Measurements from ENCODE around the gene MS4A4A. TPM values are rescaled to one million over a fixed set of nuclear protein-coding genes. Genes with fewer than 3 reads are reported as not detected.

MS4A4A gene
- total RNA-seq, 1 donor from 2014 or later: not detected

DNA sequence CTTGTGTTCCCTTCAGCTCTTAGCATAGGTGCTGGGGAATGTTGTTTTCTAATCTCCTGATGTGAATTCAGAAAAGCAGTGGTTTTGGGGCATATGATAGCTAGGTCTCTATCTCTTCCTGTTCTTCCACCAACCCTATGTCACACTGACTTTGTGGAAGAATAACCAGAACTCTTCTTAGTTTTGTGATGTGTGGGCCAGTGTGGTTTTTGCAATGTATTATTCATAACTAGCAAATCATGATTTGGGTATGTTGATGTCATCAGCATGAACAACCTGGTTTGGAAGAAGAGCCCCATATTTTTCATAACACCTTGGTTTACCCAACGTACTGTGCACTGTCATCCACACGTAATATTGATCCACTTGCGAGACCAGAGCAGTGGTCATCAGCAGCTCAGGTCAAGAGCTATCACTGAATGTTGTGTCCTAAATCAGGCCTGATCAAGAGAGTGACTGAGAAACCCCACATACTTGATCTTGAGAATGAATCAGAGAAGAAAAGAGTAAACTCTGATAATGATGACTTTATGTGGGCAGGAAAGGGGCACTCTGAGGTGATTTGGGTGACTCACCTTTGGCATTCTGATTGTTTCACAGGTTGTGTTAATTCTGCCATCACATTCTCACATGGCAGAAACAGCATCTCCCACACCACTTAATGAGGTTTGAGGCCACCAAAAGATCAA lies 27.2 kb downstream of the MS4A4A start:
- no peaks in the 10 kb centered on the region for H3K36me3 Mint-ChIP-seq
- H3K27me3 Mint-ChIP-seq (ENCODE audit: low read depth): no peaks in the 10 kb centered on the region
- DNase-seq (ENCODE audit: low spot score in 2 of 2, unreplicated experiment in 2 of 2): no peak
- no peak overlapping the region for H3K27ac Mint-ChIP-seq
- H3K4me3 Mint-ChIP-seq: no peak overlapping the region
- TF ChIP-seq, protein P1, sequence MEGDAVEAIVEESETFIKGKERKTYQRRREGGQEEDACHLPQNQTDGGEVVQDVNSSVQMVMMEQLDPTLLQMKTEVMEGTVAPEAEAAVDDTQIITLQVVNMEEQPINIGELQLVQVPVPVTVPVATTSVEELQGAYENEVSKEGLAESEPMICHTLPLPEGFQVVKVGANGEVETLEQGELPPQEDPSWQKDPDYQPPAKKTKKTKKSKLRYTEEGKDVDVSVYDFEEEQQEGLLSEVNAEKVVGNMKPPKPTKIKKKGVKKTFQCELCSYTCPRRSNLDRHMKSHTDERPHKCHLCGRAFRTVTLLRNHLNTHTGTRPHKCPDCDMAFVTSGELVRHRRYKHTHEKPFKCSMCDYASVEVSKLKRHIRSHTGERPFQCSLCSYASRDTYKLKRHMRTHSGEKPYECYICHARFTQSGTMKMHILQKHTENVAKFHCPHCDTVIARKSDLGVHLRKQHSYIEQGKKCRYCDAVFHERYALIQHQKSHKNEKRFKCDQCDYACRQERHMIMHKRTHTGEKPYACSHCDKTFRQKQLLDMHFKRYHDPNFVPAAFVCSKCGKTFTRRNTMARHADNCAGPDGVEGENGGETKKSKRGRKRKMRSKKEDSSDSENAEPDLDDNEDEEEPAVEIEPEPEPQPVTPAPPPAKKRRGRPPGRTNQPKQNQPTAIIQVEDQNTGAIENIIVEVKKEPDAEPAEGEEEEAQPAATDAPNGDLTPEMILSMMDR (IDR thresholded peaks at IDR 0.05; ENCODE audit: unreplicated experiment): no peak
- no peaks in the 10 kb centered on the region for H3K9me3 Mint-ChIP-seq
- no peaks in the 10 kb centered on the region for H3K4me1 Mint-ChIP-seq

DNA sequence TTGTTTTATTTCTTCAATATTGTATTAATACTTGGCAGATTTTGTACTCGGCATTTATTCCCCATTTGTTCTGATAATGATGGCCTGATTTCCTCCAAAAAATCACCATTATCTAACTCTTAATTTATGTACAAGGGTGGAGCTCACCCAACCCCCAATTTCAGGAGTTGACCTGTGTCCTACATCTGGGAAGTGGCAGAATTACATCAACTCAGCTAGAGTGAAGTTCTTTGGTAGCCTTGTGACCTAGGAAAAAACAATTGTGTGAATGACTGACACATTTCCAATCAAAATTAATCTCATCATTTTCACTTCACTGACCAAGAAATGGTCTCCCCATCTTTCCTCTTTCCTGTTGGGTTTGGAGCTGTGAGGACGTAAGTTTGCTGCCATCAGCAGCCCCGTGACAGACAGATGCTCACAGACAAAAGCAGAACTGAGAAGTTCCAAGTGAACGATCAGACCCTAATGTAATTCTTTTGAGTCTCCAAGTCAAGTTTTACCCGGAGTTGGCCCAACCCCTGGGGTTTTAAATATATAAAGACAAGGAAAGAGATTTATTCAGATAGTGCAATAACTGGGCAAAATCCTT lies 30.0 kb downstream of the MS4A4A start:
- TF ChIP-seq, protein P1 (IDR thresholded peaks at IDR 0.05; ENCODE audit: unreplicated experiment): no peak
- H3K27me3 Mint-ChIP-seq (ENCODE audit: low read depth): no peaks in the 10 kb centered on the region
- no peak overlapping the region for H3K4me3 Mint-ChIP-seq
- H3K9me3 Mint-ChIP-seq: no peaks in the 10 kb centered on the region
- H3K4me1 Mint-ChIP-seq: no peaks in the 10 kb centered on the region
- H3K36me3 Mint-ChIP-seq: no peaks in the 10 kb centered on the region
- DNase-seq (ENCODE audit: low spot score in 2 of 2, unreplicated experiment in 2 of 2): no peak
- no peak overlapping the region for H3K27ac Mint-ChIP-seq

DNA sequence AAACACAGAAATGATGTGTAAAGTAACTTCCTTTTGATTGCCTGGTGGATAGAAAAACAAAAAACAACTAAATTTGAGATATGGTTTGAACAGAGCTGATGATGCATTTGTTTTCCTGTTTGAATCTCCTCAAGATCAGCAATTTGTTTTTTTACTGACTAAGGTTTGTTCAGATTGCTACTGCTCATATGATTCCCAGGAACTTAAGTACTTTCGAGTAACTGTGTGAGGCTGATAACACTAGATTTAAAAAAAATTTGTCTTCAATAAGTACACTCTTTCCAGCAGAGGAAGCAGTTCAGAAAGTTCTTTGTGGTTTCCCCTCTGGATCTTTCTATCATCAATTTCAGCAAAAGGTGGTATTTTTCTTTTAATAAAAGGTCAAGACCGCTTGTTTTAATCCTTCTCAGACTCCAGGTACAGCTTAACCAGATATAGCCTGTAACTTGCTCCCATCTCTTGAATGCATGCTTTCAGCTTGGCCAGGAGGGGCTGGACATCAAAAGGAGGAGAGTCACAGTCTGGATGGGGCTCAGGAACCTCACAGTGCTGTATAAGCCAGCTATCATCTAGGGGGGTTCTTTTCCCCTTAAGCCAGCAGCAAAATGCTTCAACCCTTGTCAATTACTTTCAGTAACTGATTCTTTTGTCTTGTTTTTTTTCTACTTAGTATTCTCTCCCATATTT lies 34.3 kb downstream of the MS4A4A start:
- DNase-seq (ENCODE audit: low spot score in 2 of 2, unreplicated experiment in 2 of 2): no peak
- peaks cover 2% of the 10 kb centered on the region for H3K9me3 Mint-ChIP-seq
- no peak overlapping the region for H3K4me3 Mint-ChIP-seq
- no peaks in the 10 kb centered on the region for H3K27me3 Mint-ChIP-seq (ENCODE audit: low read depth)
- H3K27ac Mint-ChIP-seq: no peak overlapping the region
- H3K36me3 Mint-ChIP-seq: no peaks in the 10 kb centered on the region
- no peaks in the 10 kb centered on the region for H3K4me1 Mint-ChIP-seq
- TF ChIP-seq, protein P1 (IDR thresholded peaks at IDR 0.05; ENCODE audit: unreplicated experiment): no peak

DNA sequence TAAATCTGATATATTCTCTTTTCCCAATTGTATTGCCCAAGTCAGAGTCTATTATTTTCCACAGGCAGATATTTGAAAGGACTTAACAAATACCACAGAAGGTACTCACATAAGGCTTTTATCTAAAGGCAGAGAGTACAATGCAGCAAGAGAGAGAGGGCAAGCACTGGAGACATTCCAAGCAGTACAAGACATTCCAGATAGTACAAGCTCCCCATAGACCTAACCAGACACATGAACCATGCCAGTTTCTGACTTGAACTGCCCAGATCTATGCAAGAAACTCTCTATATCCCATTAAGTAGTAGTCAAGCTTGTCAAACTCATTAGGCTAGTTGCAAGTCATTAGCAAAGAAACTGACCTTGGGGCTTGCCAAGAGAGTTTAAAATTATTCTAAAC lies 35.4 kb downstream of the MS4A4A start:
- Mint-ChIP-seq H3K27me3 (ENCODE audit: low read depth) (no peaks in the 10 kb centered on the region), H3K36me3 (no peaks in the 10 kb centered on the region), H3K4me3 (no peak overlapping the region), H3K27ac (no peak overlapping the region), H3K9me3 (peaks cover 9% of the 10 kb centered on the region), H3K4me1 (no peaks in the 10 kb centered on the region)
- TF ChIP-seq, protein P1 (IDR thresholded peaks at IDR 0.05; ENCODE audit: unreplicated experiment): no peak
- no peak for DNase-seq (ENCODE audit: low spot score in 2 of 2, unreplicated experiment in 2 of 2)

DNA sequence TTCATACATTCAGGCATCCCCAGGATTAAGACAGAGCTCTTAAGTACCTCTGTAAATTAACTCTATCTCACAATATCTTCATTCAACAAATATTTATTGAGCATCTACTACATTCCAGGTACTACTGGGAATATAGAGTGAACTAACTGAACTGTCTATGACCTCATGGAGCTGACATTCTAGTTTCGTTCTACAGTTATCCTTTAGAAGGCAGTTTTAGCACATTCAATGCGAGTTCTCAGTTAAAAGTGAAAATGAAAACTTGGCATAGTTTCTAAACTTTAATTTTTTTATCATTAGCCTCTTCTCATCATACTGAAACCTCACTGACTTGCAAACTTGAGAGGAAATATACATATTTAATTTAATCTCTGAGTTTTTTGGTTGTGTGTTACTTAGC lies 35.9 kb downstream of the MS4A4A start:
- Mint-ChIP-seq H3K9me3 (peaks cover 9% of the 10 kb centered on the region), H3K36me3 (no peaks in the 10 kb centered on the region), H3K4me3 (no peak overlapping the region), H3K27me3 (ENCODE audit: low read depth) (no peaks in the 10 kb centered on the region), H3K4me1 (no peaks in the 10 kb centered on the region), H3K27ac (no peak overlapping the region)
- TF ChIP-seq, protein P1 (IDR thresholded peaks at IDR 0.05; ENCODE audit: unreplicated experiment): no peak
- no peak for DNase-seq (ENCODE audit: low spot score in 2 of 2, unreplicated experiment in 2 of 2)
